ENCODE results near the gene NMUR1.
A peak's percentile ranks its signal among the peaks of the same experiment; 100 is the strongest.

Gene NMUR1

GRCh38 chr2:231482806-231483391 lies 47.3 kb downstream of the NMUR1 start:
- DNase-seq, result peak; percentile 43

DNA sequence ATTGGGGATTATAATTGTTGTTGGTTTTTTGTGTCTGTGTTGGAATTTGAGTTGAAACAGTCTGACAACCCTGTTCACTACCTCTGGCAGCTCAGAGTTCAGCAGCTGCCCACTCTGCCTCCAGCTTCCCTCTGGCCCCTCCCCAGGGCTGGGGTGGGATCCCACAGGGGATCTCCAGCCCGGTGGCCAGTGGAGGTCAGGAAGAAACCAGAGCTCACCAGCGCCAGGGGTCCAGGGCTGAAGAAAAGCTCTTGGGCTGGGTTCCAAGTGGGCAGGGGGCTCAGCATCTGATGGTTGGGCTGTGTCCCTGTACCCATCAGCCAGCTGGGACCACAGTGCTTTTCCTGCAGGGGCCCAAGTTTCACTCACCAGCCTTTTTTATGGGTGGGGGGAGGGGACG lies 49.5 kb downstream of the NMUR1 start:
- no peak for DNase-seq

- DNase-seq, result no peak
Measured at GRCh38 chr2:231479455-231479854, 50.8 kb downstream of the NMUR1 start.

DNA sequence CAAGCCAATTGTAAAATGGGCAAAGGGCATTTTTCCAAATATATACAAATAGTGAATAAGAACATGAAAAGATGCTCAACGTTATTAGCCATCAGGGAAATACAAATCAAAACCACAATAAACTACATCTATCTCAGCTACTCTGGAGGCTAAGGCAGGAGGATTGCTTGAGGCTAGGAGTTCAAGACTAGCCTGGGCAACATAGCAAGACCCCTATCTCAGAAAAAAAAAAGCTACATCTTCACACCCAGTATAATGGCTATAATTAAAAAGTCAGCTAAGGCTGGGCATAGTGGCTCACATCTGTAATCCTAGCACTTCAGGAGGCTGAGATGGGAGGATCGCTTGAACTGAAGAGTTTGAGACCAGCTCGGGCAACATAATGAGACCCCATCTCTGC lies 53.3 kb downstream of the NMUR1 start:
- no peak for DNase-seq

GRCh38 chr2:231475965-231476364 lies 54.3 kb downstream of the NMUR1 start:
- DNase-seq, result peak; percentile 5
